Frontal cortex (tissue), 4 donors: Measurements from ENCODE around the gene GOLGA8A. TPM values are rescaled to one million over a fixed set of nuclear protein-coding genes. Genes with fewer than 3 reads are reported as not detected.
"Not testable (repeated sequence)": the region's sequence is repeated elsewhere in the genome, so short reads cannot be mapped to it uniquely, and the experiment has no call there.

Source experiments
- DNase-seq, 2 donors: peaks; one replicate each; pipeline ENCODE4 v3.0.0; 2012; ENCODE audit warnings: low spot score in 2 of 2
- FAIRE-seq: peaks from 2 replicates; lab custom pipeline; 2012; peaks lifted over from hg19 to GRCh38; lab: Jason Lieb, UNC
- total RNA-seq: library from RNA; depleted of rRNA; stranded (reverse); fragments of >200 nt; gene quantifications from one replicate; pipeline ENCODE4 v1.2.3, GENCODE V29; 2014
- donor health status: control.
- donor health status: control.
- donor health status: control.

GOLGA8A gene
- total RNA-seq, result 23.6 TPM

DNA sequence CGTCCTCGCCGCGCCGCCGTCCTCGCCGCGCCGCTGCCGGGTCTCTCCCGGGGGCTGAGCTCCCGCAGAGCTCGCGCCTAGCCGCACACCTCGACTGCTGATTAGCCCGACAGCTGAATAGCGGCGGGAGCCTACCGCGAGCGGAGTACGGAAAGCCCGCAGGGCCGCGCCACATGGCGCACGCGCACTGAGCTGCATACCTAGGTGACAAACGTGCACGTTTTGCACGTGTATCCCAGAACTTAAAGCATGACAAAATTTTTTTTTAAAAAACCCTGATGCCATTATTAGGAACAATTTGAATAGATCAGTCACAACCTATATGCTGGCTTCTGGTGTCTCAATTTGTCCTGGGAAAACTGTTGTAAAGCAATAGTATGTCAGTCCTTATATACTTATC, at the start of gene GOLGA8A:
Gene GOLGA8A, minus strand, starts transcription at position 122 of the 400 bp plus-strand sequence. CDS start 48,117 bp downstream, outside the sequence.
- no peak for FAIRE-seq
- DNase-seq, result peak in 1 of 2 donors; percentile 54

GRCh38 chr15:34483644-34484043, 46.0 kb upstream of the GOLGA8A start:
- DNase-seq (no peak), FAIRE-seq (no peak)

GRCh38 chr15:34481370-34481769, 43.8 kb upstream of the GOLGA8A start:
- no peak for FAIRE-seq

GRCh38 chr15:34473840-34474239, 36.2 kb upstream of the GOLGA8A start:
- DNase-seq (no peak), FAIRE-seq (no peak)

More at GRCh38 chr15:34481370-34481769, 43.8 kb upstream of the GOLGA8A start:
- DNase-seq, result no peak

DNA sequence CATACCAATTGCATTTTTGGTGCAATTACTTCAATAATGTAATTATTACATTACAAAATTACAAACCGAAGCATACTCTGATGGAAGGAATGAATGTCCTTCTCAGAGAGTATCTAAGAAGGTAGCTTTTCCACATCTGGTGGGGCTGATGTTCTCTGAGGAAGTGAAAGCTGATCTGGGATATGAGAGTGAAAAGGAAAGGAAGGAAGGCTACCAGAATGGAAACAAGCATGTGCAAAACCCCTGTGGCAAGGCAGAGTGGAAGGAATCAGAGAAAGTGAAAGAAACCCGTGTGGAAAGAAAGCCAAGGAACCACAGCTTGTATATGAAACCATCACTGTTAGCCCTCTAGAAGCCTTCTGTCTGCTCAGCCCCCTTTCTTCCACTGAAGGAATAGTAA, 35.3 kb upstream of the GOLGA8A start:
- DNase-seq (no peak), FAIRE-seq (no peak)

- FAIRE-seq (no peak), DNase-seq (no peak)
These were observed 33.3 kb upstream of the GOLGA8A start for GRCh38 chr15:34470892-34471291.

GRCh38 chr15:34470091-34470490, 32.5 kb upstream of the GOLGA8A start:
- DNase-seq (no peak), FAIRE-seq (no peak)

DNA sequence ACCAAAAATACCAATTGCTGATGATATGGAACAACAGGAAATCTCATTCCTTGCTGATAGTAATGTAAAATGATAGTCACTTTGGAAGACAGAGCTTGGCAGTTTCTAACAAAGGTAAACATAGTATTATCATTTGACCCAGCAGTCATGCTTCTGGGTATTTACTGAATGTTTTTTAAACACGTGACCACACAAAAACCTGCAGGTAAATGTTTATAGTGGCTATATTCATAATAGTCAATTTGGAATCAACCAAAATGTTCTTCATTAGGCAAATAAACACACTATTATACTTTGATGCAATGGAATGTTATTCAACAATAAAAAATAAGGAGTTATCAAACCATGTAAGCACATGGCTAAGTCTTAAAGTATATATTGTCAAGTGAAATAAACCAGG, 24.1 kb upstream of the GOLGA8A start:
- FAIRE-seq (no peak), DNase-seq (no peak)

GRCh38 chr15:34460451-34460850, 22.8 kb upstream of the GOLGA8A start:
- FAIRE-seq (no peak), DNase-seq (no peak)

DNA sequence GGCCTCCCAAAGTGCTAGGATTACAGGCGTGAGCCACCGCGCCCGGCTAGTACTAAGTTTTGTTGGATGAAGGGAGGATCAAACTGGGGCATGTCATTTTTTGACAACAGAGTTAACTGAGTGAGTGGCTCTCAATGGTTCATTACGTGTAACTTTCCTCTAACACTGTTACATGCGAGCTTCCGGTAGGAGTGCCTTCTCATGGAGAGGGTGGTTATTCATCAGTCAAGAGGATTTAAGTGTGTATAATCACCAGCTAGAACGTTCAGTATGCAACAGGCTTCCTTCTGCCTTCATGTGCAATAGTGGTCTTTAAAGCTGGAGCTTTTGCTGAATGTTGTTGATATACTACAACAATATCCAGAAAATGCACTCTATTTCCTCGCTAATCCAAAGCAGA, 19.1 kb upstream of the GOLGA8A start:
- DNase-seq (no peak), FAIRE-seq (no peak)

DNA sequence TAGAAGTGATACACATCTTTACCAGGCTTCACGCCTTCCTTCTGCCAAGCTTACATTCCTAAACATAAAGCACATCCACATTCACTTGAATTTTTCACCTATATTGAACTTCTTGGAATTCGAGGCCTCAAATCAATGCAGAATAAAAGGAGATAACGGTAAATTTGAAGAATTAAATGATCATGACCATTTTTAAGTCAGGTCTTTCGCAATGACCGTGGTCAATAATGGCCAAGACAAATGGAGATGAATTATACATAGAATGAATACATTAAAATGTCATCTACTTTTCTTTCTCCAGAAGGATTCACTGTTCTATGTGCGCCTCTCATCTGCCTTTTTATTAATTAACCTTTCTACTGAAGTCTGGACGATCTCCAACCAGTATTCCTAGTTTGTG, 5.3 kb upstream of the GOLGA8A start:
- DNase-seq, result no peak
- FAIRE-seq, result no peak

DNA sequence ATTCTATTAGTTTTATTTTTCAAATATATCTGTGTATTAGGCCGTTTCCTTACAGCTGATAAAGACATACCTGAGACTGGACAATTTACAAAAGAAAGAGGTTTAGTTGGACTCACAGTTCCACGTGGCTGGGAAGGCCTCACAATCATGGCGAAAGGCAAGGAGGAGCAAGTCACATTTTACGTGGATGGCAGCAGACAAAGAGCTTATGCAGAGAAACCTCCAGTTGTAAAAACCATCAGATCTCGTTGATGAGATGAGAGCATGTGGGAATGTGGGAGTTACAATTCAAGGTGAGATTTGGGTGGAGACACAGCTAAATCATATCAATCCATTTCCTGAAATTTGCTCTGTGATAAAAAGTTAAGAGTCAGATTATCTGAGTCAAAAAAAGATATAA, 2.3 kb upstream of the GOLGA8A start:
- DNase-seq (no peak), FAIRE-seq (no peak)

DNA sequence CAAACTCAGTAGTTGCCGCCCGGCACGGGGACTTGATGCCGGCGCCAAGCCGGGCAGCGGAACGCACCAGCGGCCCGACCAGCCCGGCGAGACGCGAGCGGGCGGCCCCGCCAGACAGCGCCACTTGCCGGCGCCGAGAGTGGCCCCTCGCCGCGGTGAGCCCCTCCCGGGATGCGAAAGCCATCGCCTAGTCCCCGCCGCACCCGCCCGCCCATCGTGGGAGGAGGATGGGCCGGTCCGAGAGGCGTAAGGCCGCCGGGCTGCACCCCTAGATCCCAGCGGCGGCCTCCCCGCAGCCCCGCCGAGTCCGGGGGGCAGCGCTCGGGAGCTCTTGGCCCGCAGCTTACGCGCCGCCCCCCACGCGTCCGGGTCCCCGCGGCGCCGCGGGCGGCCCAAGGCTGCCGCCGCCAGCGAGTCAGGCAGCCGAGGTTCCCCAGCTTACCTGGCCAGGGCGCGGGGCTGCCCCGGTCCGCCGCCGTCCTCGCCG, 609 bp downstream of the GOLGA8A start:
- FAIRE-seq, result no peak
- peak in 1 of 2 donors; percentile 38 for DNase-seq

DNA sequence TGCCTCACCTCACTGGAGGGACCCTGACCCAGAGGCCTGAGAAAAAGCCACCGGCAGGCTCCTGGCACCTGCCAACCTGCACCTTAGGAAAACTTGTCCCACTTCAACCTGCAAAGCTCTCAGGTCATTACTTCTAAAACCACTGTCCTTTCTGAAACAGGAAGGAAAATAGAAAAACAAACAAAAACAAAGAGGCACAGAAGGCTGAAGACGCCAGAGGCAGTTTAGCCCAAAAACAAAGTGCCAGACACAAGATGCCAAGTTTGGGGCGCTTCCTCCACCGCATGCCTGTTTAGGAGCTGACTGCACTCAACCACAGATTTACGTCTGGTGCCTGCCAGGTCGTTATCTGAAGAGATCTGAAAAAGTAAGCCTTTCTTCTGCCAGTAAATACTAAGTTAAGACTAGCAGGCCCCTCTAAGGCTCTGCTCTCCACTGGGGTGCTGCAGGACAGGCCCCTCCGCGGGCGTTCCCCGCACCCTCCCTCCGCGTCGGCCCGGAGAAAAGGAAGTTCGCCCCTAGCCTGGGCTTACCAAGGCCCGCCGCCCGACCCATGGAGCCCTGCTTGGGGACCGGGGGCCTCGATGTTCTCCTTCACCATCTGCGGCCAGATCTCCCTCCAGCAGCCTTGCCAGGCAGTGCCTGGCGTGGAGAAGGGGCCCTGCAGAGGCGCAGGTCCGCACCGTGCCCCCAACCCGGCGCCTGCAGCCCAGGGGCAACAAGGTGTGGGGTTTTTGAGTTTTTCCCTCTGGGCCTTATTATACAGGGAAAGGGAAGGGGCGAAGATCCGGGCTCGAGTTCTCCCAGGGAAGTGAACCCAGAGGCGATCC, 1.3 kb downstream of the GOLGA8A start:
- DNase-seq (no peak), FAIRE-seq (no peak)

DNA sequence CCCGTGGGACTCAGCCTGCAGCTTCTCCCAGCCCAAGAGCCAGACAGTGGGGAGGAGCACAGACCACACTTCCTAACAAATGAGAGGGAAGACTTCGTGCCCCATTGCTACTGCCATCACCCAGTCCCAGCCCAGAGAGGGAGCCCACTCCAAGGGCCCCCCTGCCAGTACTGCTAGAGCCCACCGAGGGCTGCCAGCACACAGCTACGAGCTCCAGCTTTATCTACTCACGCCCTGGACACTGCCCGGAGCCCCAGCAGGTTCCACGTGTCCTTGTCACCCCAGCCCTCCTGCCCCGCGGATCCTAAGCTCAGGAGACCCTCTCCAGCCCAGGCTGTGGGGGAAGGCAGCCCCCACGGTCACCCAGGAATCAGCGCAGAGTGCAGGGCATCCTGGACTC, 1.9 kb downstream of the GOLGA8A start:
- no peak for FAIRE-seq
- DNase-seq, result no peak

- DNase-seq, result peak in 1 of 2 donors; percentile 7
- no peak for FAIRE-seq
These were observed 2.8 kb downstream of the GOLGA8A start for GRCh38 chr15:34434627-34435305.

DNA sequence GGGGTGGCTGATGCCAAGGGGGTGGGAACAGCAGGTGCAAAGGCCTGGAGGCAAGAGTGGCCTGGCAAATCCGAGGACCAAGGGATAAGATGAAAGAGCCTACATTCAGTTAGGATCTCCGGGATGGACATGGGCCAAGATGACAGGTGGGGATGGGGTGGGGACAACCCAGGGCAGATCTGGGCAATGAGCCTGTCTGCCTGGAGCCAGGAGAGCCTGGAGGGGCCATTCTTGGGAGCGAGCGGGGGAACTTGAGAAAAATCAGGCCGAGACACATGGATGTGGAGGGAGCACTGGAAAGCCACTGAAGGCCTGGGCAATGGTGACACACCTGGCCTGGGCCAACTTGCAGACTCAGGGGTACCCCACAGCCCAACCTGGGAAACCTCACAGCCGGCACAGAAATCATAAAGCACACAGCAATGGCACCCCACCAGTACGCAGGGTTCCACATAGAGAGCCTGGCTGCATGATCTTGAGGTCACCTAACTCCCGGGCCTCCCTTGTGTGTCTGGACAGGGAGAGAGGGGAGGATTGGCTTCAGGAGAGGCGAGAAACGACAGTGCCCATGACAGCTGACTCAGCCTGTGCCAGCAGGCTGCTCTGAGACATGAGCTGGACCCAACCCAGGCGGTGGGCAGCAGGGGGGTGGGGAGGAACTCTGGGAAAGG, 3.5 kb downstream of the GOLGA8A start:
- not testable (repeated sequence) for FAIRE-seq, DNase-seq

GRCh38 chr15:34430642-34431041, 7.0 kb downstream of the GOLGA8A start:
- not testable (repeated sequence) for DNase-seq, FAIRE-seq

- FAIRE-seq, DNase-seq: not testable (repeated sequence)
These were observed 14.1 kb downstream of the GOLGA8A start for GRCh38 chr15:34423425-34424090.

DNA sequence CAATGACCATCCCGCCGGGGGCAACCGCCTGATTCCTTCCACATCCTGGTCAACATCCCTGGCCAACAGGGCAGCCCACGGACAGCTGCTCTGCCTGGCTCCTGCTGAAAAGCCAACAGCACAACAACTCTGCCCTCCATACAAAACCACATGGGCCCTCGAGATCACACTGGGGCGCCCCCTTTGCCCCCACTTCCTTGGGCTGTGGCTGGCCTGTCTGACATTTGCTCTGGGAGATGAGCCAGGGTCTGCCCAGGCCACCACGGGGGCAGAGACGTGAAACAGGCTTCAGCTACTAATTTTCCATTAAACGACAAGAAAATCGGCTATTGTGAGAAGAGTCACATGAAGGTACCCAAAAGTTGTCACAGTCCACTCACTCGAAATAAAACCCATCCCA, 16.7 kb downstream of the GOLGA8A start:
- not testable (repeated sequence) for FAIRE-seq, DNase-seq
